ENCODE measurements around the gene ATF6B.
A peak's percentile ranks its signal among the peaks of the same experiment; 100 is the strongest.

Gene ATF6B

GRCh38 chr6:32168350-32168749 is 40.3 kb upstream of the ATF6B start:
- Histone ChIP-seq H3K4me3 (ENCODE audit: low read depth, low read length) (no peak overlapping the region), H3K27ac (no peak overlapping the region), H3K27me3 (replicated peaks) (no peaks in the 10 kb centered on the region), H3K36me3 (replicated peaks) (peaks cover 42% of the 10 kb centered on the region)
- in situ Hi-C loops (cut with HindIII; ENCODE audit: low pct_ligation_motif_present, low sequenced_read_pairs) = no loop called here
- no peak for DNase-seq
- no peak for TF ChIP-seq CTCF (IDR thresholded peaks at IDR 0.05; ENCODE audit: low read depth, low read length, missing control alignments)

- H3K4me3 ChIP-seq (ENCODE audit: low read depth, low read length) = no peak overlapping the region
- peaks cover 42% of the 10 kb centered on the region for H3K36me3 ChIP-seq (replicated peaks)
- in situ Hi-C loops (cut with HindIII; ENCODE audit: low pct_ligation_motif_present, low sequenced_read_pairs) = no loop called here
- DNase-seq = no peak
- no peaks in the 10 kb centered on the region for H3K27me3 ChIP-seq (replicated peaks)
- no peak overlapping the region for H3K27ac ChIP-seq
- TF ChIP-seq CTCF (IDR thresholded peaks at IDR 0.05; ENCODE audit: low read depth, low read length, missing control alignments) = no peak
Measured at GRCh38 chr6:32167761-32168262, 39.8 kb upstream of the ATF6B start.

GRCh38 chr6:32167154-32167760 is 39.2 kb upstream of the ATF6B start:
- H3K4me3 ChIP-seq (ENCODE audit: low read depth, low read length) = no peak overlapping the region
- peaks cover 43% of the 10 kb centered on the region for H3K36me3 ChIP-seq (replicated peaks)
- no peak for DNase-seq
- H3K27ac ChIP-seq = no peak overlapping the region
- H3K27me3 ChIP-seq (replicated peaks) = no peaks in the 10 kb centered on the region
- TF ChIP-seq CTCF (IDR thresholded peaks at IDR 0.05; ENCODE audit: low read depth, low read length, missing control alignments) = no peak
- in situ Hi-C loops (cut with HindIII; ENCODE audit: low pct_ligation_motif_present, low sequenced_read_pairs) = no loop called here

- H3K36me3 ChIP-seq (replicated peaks) = peaks cover 45% of the 10 kb centered on the region
- H3K27me3 ChIP-seq (replicated peaks) = no peaks in the 10 kb centered on the region
- H3K27ac ChIP-seq = no peak overlapping the region
- H3K4me3 ChIP-seq (ENCODE audit: low read depth, low read length) = no peak overlapping the region
- DNase-seq = no peak
- peak; percentile 49 for TF ChIP-seq CTCF (IDR thresholded peaks at IDR 0.05; ENCODE audit: low read depth, low read length, missing control alignments)
- in situ Hi-C loops (cut with HindIII; ENCODE audit: low pct_ligation_motif_present, low sequenced_read_pairs) = no loop called here
Measured at GRCh38 chr6:32166411-32167061, 38.5 kb upstream of the ATF6B start.

GRCh38 chr6:32164295-32164694 is 36.2 kb upstream of the ATF6B start, which contains the start of gene EGFL8:
Gene EGFL8, plus strand, starts transcription at chr6:32164595. Its CDS starts 1,571 bp downstream, at chr6:32166166.
- DNase-seq = no peak
- no peak within 1 kb of the TSS for H3K4me3 ChIP-seq (ENCODE audit: low read depth, low read length)
- no peak within 1 kb of the TSS for H3K27ac ChIP-seq
- H3K27me3 ChIP-seq (replicated peaks) = no peaks in the 10 kb centered on the region
- in situ Hi-C loops (cut with HindIII; ENCODE audit: low pct_ligation_motif_present, low sequenced_read_pairs) = no loop called here
- TF ChIP-seq CTCF (IDR thresholded peaks at IDR 0.05; ENCODE audit: low read depth, low read length, missing control alignments) = no peak
- peaks cover 30% of the 10 kb centered on the region for H3K36me3 ChIP-seq (replicated peaks)

All from brain microvascular endothelial cell (primary cell).